Ishikawa (cell line): ENCODE data around the gene CATSPER1.

Experiments
- CEBPB ChIP-seq: IDR thresholded peaks from 2 replicates; pipeline ENCODE4 v1.6.1; 2012
- CREB1 ChIP-seq: IDR thresholded peaks from 2 replicates; pipeline ENCODE4 v1.6.1; 2012; ENCODE audit warnings: low read depth
- EP300 ChIP-seq: IDR thresholded peaks from 2 replicates; pipeline ENCODE4 v1.6.1; 2012; ENCODE audit warnings: borderline replicate concordance
- FOXM1 ChIP-seq: IDR thresholded peaks from 2 replicates; pipeline ENCODE4 v1.6.1; 2012; ENCODE audit warnings: low read depth, borderline replicate concordance
- NFIC ChIP-seq: IDR thresholded peaks from 2 replicates; pipeline ENCODE4 v1.6.1; 2012
- RAD21 ChIP-seq: IDR thresholded peaks from 2 replicates; pipeline ENCODE4 v1.6.1; 2012; ENCODE audit warnings: low read depth
- REST ChIP-seq: IDR thresholded peaks from 2 replicates; pipeline ENCODE4 v1.6.1; 2012; ENCODE audit warnings: low read depth, mild to moderate bottlenecking
- TAF1 ChIP-seq: IDR thresholded peaks from 2 replicates; pipeline ENCODE4 v1.6.1; 2012; ENCODE audit warnings: low read depth, mild to moderate bottlenecking
- TCF12 ChIP-seq: IDR thresholded peaks from 2 replicates; pipeline ENCODE4 v1.6.1; 2012; ENCODE audit warnings: low read depth
- TF ChIP-seq, protein P1 (sequence below): IDR thresholded peaks from 2 replicates; pipeline ENCODE4 v1.6.1; 2012
- TF ChIP-seq, protein P2 (sequence below): IDR thresholded peaks from 2 replicates; pipeline ENCODE4 v1.6.1; 2012

Gene CATSPER1

GRCh38 chr11:66035653-66036333, 9.5 kb upstream of the CATSPER1 start:
- TF ChIP-seq TAF1 (no peak), EP300 (no peak), CEBPB (no peak)
- TF ChIP-seq, protein P1, sequence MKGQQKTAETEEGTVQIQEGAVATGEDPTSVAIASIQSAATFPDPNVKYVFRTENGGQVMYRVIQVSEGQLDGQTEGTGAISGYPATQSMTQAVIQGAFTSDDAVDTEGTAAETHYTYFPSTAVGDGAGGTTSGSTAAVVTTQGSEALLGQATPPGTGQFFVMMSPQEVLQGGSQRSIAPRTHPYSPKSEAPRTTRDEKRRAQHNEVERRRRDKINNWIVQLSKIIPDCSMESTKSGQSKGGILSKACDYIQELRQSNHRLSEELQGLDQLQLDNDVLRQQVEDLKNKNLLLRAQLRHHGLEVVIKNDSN: no peak

DNA sequence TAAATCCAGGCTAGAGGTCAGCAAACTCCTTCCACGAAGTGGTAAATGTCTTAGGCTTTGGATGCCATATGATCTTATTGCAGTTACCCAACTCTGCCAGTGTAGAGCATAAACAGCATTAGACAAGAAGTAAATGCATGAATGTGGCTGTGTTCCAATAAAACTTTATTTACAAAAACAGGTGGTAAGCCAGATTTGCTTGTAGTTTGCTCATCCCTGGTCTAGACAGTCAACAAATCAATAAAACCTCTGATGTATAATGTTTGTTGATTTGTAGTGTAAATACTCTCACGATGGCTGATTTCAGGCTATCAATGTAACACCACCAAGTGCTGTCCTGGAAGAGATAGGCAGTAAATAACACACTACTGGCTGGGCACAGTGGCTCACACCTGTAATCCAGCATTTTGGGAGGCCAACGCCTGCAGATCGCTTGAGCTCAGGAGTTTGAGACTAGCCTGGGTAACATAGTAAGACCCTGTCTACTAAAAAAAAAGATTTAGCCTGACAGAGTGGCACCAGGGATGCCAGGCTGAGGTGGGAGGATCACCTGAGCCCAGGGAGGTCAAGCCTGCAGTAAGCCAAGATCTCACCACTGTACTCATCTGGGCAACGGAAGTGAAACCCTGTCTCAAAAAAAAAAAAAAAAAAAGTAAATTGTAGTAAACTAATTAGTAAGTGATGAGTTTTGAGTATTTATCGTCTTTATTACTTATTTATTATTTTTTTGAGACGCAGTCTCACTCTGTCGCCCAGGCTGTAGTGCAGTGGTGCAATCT, 6.9 kb upstream of the CATSPER1 start:
- TF ChIP-seq FOXM1 (no peak), NFIC (no peak)

- peak; percentile 88 for TF ChIP-seq RAD21
- no peak for TF ChIP-seq CEBPB
- TF ChIP-seq, protein P2, sequence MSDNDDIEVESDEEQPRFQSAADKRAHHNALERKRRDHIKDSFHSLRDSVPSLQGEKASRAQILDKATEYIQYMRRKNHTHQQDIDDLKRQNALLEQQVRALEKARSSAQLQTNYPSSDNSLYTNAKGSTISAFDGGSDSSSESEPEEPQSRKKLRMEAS: peak; percentile 63
- TF ChIP-seq NFIC: no peak
- no peak; the same call in 1 of the 2 replicates for TF ChIP-seq TCF12
Measured at GRCh38 chr11:66022401-66023185, 3.7 kb downstream of the CATSPER1 start.

- TF ChIP-seq, protein P1: no peak
- TF ChIP-seq TAF1: no peak
Measured at GRCh38 chr11:66020618-66021357, 5.5 kb downstream of the CATSPER1 start.

DNA sequence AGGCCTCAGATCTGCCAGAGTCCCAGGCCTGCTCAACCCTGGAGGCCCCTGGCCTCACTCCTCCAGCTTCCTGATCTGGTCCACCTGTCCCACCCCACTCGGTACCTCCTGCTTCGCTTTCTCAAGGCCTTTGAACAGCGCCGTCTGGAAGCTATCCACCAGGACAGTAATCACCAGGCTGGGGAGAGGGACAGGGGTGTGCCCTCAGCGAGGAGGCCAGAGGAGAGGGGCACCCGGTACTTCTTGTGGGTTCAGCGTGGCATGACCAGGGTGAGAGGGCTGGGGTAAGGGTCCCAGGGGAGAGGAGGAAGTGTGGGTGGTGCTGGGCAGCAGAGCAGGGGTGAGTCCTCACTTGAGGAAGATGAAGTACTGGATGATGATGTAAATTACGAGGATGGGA, 6.1 kb downstream of the CATSPER1 start:
- TF ChIP-seq, protein P2: no peak
- TF ChIP-seq CREB1: no peak
- TF ChIP-seq NFIC: no peak
- TF ChIP-seq EP300: no peak

DNA sequence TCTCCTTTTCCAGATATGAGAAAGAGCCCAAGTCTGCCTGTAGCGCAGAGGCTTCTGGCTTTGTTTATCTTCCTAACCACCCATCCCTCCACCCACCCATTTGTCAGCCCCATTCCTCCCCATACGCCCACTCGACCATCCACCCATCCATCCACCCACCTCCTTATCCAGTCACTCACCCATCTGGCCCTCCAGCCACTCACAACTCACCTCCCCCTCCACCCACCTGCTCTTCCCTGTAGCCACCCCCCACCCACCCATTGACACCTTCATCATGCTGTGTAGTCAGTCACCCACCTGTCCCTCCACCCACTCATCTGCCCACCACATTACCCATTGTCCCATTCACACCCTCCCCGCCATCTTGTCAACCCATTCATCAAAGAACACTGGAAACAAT, 9.0 kb downstream of the CATSPER1 start:
- TF ChIP-seq TCF12 (no peak), CREB1 (no peak)
- TF ChIP-seq, protein P2: no peak

DNA sequence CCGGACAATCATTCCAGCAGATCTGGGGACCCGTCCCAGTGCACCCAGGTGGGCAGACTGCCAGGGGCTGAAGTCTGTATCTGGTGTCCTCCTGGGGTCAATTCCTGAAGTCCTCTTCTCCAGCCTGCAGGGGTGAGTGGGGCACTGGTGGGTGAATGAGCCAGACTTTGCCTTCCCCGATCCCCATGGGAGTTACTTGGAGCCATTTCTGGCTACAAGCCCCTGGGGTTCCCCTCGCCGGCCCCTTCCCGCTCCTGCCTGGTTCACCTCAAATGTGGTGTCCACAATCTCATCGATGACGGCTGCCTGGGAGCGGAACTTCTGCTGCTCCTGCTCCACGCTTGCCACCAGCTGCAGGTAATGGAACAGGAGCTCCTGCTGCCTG, 9.5 kb downstream of the CATSPER1 start:
- no peak for TF ChIP-seq RAD21
- TF ChIP-seq REST: no peak
- TF ChIP-seq, protein P1: no peak
- TF ChIP-seq FOXM1: no peak
